ENCODE data around the gene CARD14. TPM values are rescaled to one million over a fixed set of nuclear protein-coding genes. Genes with fewer than 3 reads are reported as not detected.
A peak's percentile ranks its signal among the peaks of the same experiment; 100 is the strongest.

Gene CARD14
- total RNA-seq, 1 experiment from 2014 or later, result 0.10 TPM

DNA sequence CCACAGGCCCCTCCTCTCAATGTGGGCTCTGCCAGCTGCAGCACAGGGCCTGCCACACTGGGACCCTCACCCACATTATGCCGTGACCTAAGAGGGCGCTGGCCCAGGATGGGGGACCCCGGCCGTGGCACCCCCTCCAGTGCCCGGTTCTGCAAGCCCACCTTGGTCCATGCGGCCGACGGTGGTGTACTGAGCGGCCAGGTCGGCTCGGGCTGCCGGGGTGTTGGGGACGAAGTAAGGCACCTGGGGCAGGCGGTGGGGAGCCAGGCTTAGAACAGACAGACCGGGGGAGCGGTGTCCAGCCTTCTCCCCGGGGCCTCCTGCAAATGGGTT, 43.8 kb downstream of the CARD14 start:
- H3K36me3 ChIP-seq, result peaks cover 67% of the 10 kb centered on the region
- H3K27me3 ChIP-seq, result no peaks in the 10 kb centered on the region
- no peak overlapping the region for H3K4me3 ChIP-seq
- no peaks in the 10 kb centered on the region for H3K9me3 ChIP-seq
- no peak for DNase-seq

DNA sequence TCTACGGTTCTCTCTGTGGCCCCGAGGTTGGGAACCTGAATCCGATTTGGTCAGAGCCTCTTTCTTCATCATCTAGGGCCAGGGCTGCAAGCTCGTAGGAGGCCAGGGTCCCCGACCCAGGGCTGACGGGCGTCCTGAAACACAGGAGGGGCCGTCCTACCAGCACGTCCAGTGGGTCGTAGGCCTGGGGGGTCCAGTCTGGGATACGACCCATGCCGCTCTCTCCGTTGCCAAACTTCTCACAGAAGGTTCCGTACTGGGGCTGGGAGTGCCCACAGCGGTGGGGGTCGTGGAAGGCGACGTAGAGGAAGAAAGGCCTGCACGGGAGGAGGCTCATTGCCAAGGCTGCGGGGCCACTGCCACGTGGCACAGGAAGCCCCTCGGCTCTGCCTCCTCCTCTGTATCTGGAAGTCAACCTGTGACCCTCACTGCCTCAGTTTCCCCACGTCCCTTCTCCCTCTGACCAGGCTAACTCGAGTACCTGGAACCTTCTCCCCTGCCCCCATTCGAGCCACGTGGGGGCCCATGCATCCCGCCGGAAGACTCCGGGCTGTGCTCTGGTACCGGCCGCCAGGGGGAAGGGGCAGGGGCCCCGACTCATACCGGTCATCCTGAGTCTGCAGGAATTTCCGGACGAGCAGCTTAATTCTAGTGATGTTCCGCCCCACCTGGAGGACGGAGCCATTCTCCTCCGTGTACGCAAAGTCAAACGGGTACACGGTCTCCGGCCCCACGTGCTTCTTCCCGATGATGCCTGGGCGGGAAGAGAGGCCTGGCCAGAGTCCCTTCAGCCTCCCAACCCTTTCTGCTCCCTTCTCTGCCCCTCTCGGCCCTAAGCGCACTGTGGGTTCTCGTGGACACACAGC, 44.4 kb downstream of the CARD14 start:
- no peak for DNase-seq
- peaks cover 69% of the 10 kb centered on the region for H3K36me3 ChIP-seq
- no peaks in the 10 kb centered on the region for H3K9me3 ChIP-seq
- H3K4me3 ChIP-seq, result no peak overlapping the region
- no peaks in the 10 kb centered on the region for H3K27me3 ChIP-seq

DNA sequence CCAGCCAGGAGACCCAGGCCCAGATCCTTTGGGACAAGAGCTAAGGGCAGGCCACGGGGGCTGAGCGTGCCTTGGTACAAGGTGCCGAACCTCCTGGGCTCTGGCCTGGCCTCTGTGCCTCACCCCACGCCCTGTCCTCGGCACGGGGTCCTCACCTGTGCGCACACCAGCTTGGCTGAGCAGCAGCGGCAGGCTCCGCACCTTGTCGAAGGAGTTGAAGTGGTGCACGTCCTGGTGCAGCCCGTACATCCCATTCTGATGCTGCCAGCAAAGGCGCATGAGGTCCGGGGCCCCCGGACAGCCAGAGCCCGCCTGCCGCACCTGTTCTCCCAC, 45.0 kb downstream of the CARD14 start:
- Histone ChIP-seq H3K4me3 (no peak overlapping the region), H3K27me3 (no peaks in the 10 kb centered on the region), H3K9me3 (no peaks in the 10 kb centered on the region), H3K36me3 (peaks cover 66% of the 10 kb centered on the region)
- DNase-seq, result no peak

DNA sequence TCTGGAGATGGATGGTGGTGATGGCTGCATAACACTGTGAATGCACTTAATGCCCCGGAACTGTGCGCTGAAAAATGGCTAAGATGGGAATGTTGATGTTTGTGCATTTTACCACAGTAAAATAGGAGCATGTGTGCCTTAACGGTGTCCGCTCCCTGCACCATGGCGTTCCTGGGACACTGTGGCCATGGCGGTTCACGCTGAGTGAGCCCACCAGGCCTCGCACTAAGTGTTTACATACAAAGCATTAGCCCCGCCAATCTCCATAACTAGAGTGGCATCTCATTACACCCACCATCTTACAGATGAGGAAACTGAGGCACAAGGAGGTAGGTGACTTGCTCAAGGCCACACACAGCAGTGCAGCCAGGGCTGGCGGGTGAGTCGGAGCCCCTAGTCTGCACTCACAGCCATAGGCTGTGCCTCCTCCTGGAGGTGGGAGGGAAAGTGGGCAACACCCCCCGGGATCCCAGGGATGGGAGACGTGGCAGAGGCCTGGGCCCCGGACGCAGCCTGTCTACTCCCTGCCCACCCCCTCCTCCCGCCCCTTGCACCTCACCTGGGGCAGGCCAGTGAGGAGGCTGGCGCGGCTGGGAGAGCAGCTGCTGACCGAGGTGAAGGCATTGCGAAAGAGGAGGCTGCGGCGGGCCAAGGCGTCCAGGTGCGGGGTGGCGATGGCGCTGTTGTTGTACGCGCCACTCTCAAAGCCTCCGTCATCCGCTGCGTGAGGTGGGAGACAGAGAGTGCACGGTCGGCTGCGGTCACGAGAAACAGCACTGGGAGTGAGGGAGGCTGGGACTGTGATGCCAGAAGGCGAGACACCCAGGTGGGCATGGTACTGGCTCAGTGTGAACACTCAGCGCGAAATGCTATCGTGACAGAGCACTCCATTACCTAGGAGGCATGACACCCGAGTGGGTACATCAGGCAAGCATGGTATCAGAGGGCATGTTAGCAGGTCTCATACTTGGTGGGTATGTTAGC, 46.9 kb downstream of the CARD14 start:
- Histone ChIP-seq H3K27me3 (no peaks in the 10 kb centered on the region), H3K4me3 (no peak overlapping the region), H3K9me3 (no peaks in the 10 kb centered on the region), H3K36me3 (peaks cover 48% of the 10 kb centered on the region)
- no peak for DNase-seq

DNA sequence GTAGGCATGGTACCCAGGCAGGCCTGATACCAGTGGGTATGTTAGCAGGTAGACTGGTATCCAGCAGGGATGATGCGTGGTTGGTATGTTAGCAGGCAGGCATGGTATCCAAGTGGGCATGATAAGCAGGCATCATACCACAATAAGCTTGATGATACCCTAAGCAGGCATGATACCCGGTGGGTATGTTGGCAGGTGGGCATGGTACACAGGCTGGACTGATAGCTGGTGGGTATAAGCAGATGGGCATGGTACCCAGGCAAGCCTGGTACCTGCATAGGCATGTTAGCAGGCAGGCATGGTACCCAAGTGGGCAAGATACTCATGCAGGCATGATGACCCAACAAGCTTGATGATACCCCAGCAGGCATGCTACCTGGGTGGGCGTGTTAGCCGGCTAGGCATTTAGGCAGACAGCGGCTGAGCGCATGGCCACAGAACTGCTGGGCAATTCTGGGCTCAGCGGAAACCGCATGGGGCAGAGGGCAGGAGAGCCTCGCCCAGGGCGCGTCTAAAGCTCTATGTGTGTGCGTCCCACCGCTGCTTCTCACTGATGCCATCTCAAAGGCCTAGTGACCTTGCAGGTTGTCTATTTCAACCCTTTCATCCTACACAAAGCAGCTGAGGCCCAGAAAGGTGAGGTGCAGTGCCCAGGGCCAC, 48.0 kb downstream of the CARD14 start:
- Histone ChIP-seq H3K9me3 (no peaks in the 10 kb centered on the region), H3K27me3 (no peaks in the 10 kb centered on the region), H3K4me3 (no peak overlapping the region), H3K36me3 (peaks cover 47% of the 10 kb centered on the region)
- no peak for DNase-seq

DNA sequence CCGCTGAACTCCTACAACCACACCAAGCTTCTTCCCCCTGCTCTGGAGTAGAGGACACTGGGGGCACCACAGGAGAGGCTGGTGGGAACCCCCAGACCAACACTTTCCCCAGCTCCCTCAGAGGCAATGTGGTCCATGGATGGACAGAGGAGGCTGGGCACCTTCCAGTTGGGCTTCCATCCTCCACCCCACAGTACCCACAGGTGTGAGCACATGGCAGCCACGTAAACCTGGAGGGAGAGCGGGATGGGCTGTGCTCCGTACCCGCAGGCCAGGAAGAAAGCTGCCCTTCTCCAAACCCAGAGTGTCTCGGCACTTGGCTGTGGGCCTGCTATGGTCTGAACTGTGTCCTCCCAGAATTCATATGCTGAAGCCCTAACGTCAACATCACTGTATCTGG, 48.6 kb downstream of the CARD14 start:
- H3K36me3 ChIP-seq, result peaks cover 46% of the 10 kb centered on the region
- no peaks in the 10 kb centered on the region for H3K27me3 ChIP-seq
- no peak overlapping the region for H3K4me3 ChIP-seq
- no peaks in the 10 kb centered on the region for H3K9me3 ChIP-seq
- DNase-seq, result no peak

DNA sequence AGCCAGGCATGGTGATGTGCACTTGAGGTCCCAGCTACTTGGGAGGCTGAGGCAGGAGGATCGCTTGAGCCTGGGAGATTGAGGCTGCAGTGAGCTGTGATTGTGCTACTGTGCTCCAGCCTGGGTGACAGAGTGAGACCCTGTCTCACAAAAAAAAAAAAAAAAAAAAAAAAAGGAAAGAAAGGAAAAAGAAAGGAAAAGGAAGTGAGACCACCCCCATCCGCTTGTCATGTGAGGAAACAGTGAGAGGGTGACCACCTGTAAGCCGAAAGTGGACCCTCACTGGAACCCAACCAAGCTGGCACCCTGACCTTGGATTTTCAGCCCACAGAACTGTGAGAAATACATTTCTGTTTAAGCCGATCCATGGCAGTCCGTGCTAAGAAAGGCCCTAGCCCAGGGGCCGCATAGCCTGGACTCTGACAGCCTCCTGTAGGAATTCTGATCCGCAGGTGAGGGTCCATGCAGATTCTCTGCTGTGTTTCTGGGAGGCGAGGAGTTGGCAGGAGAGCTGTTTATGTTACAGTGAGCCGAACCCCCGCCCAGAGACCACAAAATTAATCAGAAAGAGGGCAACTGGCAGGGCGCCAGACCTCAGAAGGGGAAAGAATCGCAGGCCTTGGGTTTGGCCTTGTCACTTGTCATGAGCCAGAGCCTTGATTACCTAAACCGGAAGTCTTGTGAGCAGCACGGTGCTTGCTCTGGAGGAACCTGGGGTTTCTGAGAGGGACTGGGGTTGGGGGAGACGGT, 49.4 kb downstream of the CARD14 start:
- Histone ChIP-seq H3K36me3 (peaks cover 38% of the 10 kb centered on the region), H3K9me3 (no peaks in the 10 kb centered on the region), H3K4me3 (peak overlapping the region; percentile 98), H3K27me3 (no peaks in the 10 kb centered on the region)
- peak; percentile 81 for DNase-seq

DNA sequence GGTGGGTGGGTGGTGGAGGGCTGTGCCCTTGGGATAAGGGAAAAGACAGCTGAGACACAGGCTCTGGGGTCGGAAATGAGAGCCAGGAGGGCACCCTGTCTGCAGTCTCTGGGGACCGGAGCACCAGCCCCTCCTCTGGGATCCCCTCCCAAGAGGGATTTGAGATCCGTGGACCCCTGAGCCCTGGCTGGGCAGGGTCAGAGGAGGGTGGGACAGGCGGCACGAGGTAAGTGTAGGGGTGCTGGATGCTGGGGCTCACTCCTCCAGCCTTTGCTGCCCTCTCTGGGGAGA, 49.9 kb downstream of the CARD14 start:
- Histone ChIP-seq H3K9me3 (no peaks in the 10 kb centered on the region), H3K36me3 (peaks cover 33% of the 10 kb centered on the region), H3K4me3 (peak overlapping the region; percentile 98), H3K27me3 (no peaks in the 10 kb centered on the region)
- no peak for DNase-seq

DNA sequence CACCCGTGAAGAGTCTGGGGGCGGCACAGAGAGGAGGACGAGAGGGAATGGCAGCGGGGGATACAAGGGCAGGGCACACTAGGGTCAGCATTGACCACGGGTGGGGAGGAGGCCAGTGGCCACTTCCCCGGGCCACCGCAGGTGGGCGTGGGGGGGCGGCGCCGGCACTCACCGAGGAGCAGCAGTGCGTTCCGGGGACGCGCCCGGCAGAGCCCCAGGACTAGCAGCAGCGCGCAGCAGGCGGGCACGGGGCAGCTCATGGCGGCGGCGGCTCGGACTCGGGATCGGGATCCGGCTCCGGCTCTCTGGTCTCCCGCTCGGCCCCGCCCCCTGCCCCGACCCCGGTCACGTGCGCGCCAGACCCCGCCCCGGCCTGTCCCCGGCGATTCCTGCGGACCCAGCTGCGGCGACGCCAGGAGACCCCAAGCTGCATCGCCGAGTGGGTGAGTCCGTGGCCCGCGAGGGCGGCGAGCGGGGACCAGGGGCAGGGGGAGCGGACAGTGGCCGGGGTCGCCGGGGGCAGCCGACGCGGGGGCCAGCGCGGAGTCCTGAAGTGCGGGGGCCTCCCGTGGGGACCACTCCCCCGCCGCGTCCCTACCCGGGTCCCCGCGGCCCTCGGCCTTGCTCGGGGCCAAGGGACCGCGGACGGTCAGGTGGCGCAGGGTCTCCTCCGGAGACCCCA, 50.4 kb downstream of the CARD14 start, which contains the start of the genes SGSH and SLC26A11:
TSS of gene SGSH (minus strand) at position 280 of the 682 bp plus-strand sequence. CDS start at position 260, 20 bp downstream.
TSS of gene SLC26A11 (plus strand) at position 374 of the 682 bp plus-strand sequence. CDS start 1,134 bp downstream, outside the sequence.
- DNase-seq, result peak; percentile 87
- H3K36me3 ChIP-seq, result peaks cover 31% of the 10 kb centered on the region
- H3K4me3 ChIP-seq, result peak within 1 kb of the TSS; percentile 98
- no peaks in the 10 kb centered on the region for H3K27me3 ChIP-seq
- no peaks in the 10 kb centered on the region for H3K9me3 ChIP-seq

DNA sequence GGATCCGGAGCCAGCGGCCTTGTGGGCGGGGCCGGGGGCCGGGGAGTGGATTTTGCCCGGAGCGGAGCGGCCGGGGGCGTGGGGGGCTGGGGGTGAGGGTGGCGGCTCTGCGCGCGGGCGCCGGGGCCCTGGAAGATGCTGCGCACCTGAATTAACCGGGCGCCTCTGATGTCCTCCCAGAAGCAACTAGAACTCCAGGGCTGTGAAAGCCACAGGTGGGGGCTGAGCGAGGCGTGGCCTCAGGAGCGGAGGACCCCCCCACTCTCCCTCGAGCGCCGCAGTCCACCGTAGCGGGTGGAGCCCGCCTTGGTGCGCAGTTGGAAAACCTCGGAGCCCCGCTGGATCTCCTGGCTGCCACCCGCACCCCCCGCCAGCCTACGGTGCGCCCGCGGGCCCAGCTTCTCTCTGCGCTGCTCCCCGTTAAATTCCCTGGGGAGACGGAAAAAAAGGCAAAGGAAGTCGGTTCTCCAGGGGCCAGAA, 50.9 kb downstream of the CARD14 start:
- DNase-seq, result no peak
- Histone ChIP-seq H3K36me3 (peaks cover 26% of the 10 kb centered on the region), H3K4me3 (peak overlapping the region; percentile 98), H3K9me3 (no peaks in the 10 kb centered on the region), H3K27me3 (no peaks in the 10 kb centered on the region)

DNA sequence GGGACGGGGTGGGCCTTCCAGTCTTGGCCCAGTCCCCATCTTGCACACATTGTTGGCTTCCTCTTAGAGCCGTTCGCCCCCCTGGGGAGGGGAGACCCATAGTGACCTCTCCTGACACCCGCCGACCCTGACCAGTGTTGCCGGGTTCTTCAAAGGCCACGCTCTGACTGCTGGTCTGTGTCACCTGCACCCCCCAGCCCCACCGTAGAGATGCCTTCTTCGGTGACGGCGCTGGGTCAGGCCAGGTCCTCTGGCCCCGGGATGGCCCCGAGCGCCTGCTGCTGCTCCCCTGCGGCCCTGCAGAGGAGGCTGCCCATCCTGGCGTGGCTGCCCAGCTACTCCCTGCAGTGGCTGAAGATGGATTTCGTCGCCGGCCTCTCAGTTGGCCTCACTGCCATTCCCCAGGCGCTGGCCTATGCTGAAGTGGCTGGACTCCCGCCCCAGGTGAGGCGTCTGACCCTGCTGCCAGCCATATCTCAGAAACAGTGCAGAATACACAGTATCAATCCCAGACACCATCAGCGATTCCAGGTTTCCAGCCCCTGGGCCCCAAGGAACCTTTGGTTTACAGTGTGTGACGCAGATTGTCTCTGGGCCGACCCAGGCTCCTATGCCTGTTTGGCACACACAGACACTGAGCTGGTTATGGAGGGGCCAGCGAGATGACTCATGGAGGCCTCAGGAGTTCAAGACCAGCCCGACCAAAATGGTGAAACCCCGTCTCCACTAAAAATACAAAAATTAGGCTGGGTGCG, 51.7 kb downstream of the CARD14 start:
- Histone ChIP-seq H3K9me3 (no peaks in the 10 kb centered on the region), H3K4me3 (no peak overlapping the region; the same call in 1 of the 2 replicates), H3K36me3 (peaks cover 21% of the 10 kb centered on the region), H3K27me3 (no peaks in the 10 kb centered on the region)
- no peak for DNase-seq

DNA sequence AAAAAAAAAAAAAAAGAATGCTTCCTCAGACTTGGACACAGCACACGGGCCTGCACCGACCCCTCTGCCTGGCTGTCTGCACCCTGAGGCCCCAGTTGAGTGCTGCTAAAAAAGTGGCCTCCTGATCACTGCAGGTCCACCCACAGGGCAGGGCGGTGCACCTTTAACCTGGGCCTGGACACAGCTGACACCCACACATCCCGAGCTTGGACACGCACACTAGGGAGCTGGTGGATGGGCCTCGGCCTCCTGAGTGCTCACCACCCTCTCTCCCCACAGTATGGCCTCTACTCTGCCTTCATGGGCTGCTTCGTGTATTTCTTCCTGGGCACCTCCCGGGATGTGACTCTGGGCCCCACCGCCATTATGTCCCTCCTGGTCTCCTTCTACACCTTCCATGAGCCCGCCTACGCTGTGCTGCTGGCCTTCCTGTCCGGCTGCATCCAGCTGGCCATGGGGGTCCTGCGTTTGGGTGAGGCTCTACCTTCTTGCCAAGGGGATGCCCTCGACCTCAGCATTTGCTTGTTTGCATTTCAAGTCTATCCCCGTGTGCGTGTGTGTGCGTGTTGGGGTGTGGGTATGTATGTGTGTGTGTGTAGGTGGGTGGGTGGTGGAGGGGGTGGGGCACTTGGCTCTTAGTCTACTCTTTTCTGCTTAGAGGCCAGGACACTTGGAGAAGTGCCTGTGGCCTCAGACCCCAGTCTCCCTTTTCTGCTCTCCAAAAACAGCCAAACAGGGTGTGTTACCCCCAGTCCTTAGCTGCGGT, 52.7 kb downstream of the CARD14 start:
- no peak overlapping the region for H3K4me3 ChIP-seq
- H3K9me3 ChIP-seq, result no peaks in the 10 kb centered on the region
- H3K27me3 ChIP-seq, result no peaks in the 10 kb centered on the region
- H3K36me3 ChIP-seq, result peaks cover 11% of the 10 kb centered on the region
- no peak for DNase-seq

DNA sequence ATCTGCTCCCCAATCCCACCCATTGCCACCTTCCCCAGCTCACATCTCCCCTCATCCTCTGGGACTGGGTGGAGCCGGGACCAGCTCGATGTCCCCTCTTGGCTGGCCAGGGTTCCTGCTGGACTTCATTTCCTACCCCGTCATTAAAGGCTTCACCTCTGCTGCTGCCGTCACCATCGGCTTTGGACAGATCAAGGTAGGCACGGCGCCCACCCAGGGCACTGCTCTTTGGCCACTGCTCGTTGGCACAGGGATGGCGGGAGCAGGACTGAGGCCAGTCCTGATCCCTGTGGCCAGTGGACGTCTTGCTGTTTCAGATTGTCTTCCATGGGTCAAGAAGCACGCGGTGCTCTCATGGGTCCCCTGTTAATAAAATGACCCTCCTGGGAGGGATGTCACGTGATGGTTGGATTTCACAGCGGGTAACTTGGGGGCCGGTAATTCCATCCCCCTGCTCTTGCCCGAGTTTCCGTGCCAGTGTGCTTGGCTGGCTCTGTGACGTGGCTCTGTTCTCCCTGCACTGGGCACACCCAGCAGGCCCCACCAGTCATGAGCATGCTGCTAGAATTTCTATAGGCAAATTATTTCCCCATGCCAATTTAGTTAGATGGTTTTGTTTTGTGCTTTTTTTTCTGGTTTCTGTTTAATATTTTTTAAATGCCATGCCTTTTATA, 53.4 kb downstream of the CARD14 start:
- Histone ChIP-seq H3K4me3 (no peak overlapping the region), H3K36me3 (peaks cover 5% of the 10 kb centered on the region), H3K27me3 (no peaks in the 10 kb centered on the region), H3K9me3 (no peaks in the 10 kb centered on the region)
- no peak for DNase-seq

DNA sequence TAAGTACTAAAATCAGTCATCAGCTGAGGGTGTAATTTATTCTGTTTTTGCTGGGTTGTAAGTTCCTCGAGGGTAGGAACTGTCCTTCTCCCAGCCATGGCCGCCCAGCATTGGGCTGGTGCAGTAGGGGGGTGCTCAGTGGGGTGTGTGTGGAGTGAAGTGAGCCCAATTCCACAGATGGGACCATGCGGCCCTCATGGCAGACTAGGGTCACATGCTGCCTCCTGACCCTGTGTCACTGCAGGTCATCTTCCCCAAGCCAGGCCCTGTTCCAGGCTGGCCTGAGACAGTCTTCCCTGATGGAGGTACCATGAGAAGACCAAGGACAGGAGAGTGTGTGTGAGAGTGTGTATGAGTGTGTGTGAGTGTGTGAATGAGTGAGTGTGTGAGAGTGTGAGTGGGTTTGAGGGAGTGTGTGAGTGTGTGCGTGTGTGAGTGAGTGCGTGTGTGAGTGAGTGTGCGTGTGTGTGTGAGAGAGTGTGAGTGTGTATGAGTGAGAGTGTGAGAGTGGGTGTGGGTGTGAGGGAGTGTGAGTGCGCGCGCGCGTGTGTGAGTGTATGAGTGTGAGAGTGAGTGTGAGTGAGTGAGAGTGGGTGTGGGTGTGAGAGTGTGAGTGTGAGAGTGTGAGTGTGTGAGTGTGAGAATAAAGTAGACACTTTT, 54.1 kb downstream of the CARD14 start:
- Histone ChIP-seq H3K4me3 (no peak overlapping the region), H3K27me3 (no peaks in the 10 kb centered on the region), H3K9me3 (no peaks in the 10 kb centered on the region), H3K36me3 (peaks cover 3% of the 10 kb centered on the region)
- DNase-seq, result no peak
